Esophagus squamous epithelium (tissue), 5 donors: ENCODE measurements around the gene CAMTA1. TPM values are rescaled to one million over a fixed set of nuclear protein-coding genes. Genes with fewer than 3 reads are reported as not detected.

Source experiments
- DNase-seq: peaks from one replicate; lab custom pipeline; 2025; lab: John Stamatoyannopoulos, UW
- H3K27ac ChIP-seq, 4 donors: fragments of 200-600 bp; sonication (generic); one replicate each; pipeline ENCODE4 v1.5.1; 2016 to 2019; ENCODE audit warnings: mild to moderate bottlenecking in 1 of 4
- H3K27me3 ChIP-seq, 4 donors: fragments of 200-600 bp; sonication (generic); 1 replicate in 3 of 4; 2 replicates in 1 of 4; pipeline versions ENCODE4 v1.5.1 to v1.6.0; 2017 to 2021; ENCODE audit warnings: antibody characterized with exemption in 1 of 4
- H3K36me3 ChIP-seq, 3 donors: fragments of 200-600 bp; sonication (generic); one replicate each; pipeline ENCODE4 v1.5.1; 2016 to 2019
- H3K4me1 ChIP-seq, 3 donors: fragments of 200-600 bp; sonication (generic); one replicate each; pipeline ENCODE4 v1.5.1; 2017 to 2019
- H3K4me3 ChIP-seq, 4 donors: fragments of 200-600 bp; sonication (generic); 1 replicate in 3 of 4; 2 replicates in 1 of 4; pipeline ENCODE4 v1.5.1; 2016 to 2019; ENCODE audit warnings: mild to moderate bottlenecking in 2 of 4, moderate library complexity in 1 of 4
- H3K9me3 ChIP-seq, 3 donors: fragments of 200-600 bp; sonication (generic); one replicate each; pipeline ENCODE4 v1.5.1; 2016 to 2019
- POLR2A ChIP-seq, 4 donors: fragments of 450-650 bp; IDR thresholded peaks; one replicate each; pipeline ENCODE4 v1.6.1; 2017; ENCODE audit warnings: antibody characterized with exemption in 4 of 4, mild to moderate bottlenecking in 4 of 4, moderate library complexity in 3 of 4
- WGBS, 2 donors: methylation state at CpG; one replicate each; pipeline ENCODE4 v1.1.5; 2018; 5-methylcytosine and 5-hydroxymethylcytosine counted together
- intact Hi-C: fragments of 100-400 bp; cut with DNase I; formaldehyde crosslinking; loops from one replicate; pipeline ENCODE4 v1.15.0; 2022
- total RNA-seq, 4 donors: library from RNA; depleted of rRNA; stranded (reverse); fragments of >200 nt; gene quantifications; one replicate each; pipeline ENCODE4 v1.1.0, GENCODE V29; 2016
- TF ChIP-seq, protein P1 (sequence below), 6 experiments: fragments of 450-650 bp in 4 of 6; fragments of 200-600 bp in 2 of 6; sonication (generic) in 2 of 6; IDR thresholded peaks; one replicate each; pipeline ENCODE4 v1.5.1; 2016 to 2019; ENCODE audit warnings: antibody characterized with exemption in 6 of 6, mild to moderate bottlenecking in 4 of 6, moderate library complexity in 4 of 6
- donor health status: DM: yes; HTN: yes; CAD: no.

Gene CAMTA1
- total RNA-seq, 4 donors from 2014 or later, result 31.3 to 77.4 (median 45.9) TPM

DNA sequence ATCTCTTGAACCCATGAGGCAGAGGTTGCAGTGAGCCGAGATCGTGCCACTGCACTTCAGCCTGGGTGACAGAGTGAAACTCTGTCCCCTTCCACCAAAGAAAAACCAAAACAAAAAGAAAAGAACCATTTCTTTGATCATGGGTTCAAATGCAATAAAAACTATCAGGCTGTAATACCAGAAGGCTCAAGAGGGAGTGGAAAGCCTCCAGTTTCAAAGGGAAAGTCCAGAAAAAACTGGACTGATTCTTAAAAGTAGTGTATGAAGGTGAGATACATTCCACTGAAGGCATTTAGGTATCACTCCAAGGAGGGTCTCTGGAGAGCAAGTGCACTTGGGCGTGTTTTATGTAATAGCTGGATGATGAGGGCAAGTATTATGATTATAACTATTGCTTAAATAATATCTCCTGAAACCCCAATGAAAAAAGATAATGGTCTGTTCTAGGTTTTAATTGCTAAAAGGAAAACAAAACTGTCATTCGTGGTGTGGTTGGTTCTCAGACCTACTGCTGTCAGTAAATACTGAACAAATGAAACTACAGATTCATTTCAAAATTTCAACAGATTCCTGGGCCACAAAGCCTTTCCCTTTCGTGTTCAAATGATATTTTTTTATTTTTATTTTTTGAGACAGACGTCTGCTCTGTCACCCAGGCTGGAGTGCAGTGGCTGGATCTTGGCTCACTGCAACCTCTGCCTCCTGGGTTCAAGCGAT lies 6.0 kb upstream of the CAMTA1 start:
- TF ChIP-seq POLR2A (IDR thresholded peaks at IDR 0.05), result no peak
- TF ChIP-seq, protein P1, sequence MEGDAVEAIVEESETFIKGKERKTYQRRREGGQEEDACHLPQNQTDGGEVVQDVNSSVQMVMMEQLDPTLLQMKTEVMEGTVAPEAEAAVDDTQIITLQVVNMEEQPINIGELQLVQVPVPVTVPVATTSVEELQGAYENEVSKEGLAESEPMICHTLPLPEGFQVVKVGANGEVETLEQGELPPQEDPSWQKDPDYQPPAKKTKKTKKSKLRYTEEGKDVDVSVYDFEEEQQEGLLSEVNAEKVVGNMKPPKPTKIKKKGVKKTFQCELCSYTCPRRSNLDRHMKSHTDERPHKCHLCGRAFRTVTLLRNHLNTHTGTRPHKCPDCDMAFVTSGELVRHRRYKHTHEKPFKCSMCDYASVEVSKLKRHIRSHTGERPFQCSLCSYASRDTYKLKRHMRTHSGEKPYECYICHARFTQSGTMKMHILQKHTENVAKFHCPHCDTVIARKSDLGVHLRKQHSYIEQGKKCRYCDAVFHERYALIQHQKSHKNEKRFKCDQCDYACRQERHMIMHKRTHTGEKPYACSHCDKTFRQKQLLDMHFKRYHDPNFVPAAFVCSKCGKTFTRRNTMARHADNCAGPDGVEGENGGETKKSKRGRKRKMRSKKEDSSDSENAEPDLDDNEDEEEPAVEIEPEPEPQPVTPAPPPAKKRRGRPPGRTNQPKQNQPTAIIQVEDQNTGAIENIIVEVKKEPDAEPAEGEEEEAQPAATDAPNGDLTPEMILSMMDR (IDR thresholded peaks at IDR 0.05), result no peak
- DNase-seq, result no peak
- intact Hi-C loops, result no loop called here

DNA sequence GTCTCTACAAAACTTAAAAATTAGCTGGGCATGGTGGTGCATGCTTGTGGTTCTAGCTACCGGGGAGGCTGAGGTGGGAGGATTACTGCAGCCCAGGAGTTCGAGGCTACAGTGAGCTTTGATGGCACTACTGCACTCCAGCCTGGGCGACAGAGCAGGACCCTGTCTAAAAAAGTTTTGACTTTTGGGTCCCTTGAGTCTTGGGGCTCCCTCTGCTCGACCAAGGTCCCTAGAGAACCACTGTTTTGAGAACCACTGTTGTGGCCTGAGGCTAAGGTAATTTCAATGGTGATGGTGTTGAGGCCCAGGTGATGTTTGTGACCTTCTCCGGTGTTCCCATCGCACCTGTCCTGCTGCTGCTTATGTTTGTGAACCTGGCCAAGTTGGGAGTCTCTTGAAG lies 3.1 kb upstream of the CAMTA1 start:
- intact Hi-C loops, result no loop called here
- H3K9me3 ChIP-seq, result no peaks in the 10 kb centered on the region
- H3K4me3 ChIP-seq, result no peak overlapping the region
- no peak for DNase-seq
- H3K4me1 ChIP-seq, result peaks cover 10 to 26% (median 15%) of the 10 kb centered on the region in 3 donors
- H3K27ac ChIP-seq, result no peak overlapping the region
- no peaks in the 10 kb centered on the region for H3K27me3 ChIP-seq
- WGBS, 2 donors, result 93 to 96% methylated on average over 6 of the region's 6 CpGs
- TF ChIP-seq, protein P1 (IDR thresholded peaks at IDR 0.05), result no peak
- TF ChIP-seq POLR2A (IDR thresholded peaks at IDR 0.05), result no peak
- no peaks in the 10 kb centered on the region for H3K36me3 ChIP-seq

More for the DNA sequence above, 6.0 kb upstream of the CAMTA1 start:
- Histone ChIP-seq H3K9me3 (no peaks in the 10 kb centered on the region), H3K36me3 (no peaks in the 10 kb centered on the region), H3K27me3 (no peaks in the 10 kb centered on the region), H3K4me1 (peaks cover 0 to 13% (median 4%) of the 10 kb centered on the region in 3 donors), H3K27ac (no peak overlapping the region), H3K4me3 (no peak overlapping the region)
- WGBS, 2 donors, result 79 to 84% methylated on average over 7 of the region's 7 CpGs

DNA sequence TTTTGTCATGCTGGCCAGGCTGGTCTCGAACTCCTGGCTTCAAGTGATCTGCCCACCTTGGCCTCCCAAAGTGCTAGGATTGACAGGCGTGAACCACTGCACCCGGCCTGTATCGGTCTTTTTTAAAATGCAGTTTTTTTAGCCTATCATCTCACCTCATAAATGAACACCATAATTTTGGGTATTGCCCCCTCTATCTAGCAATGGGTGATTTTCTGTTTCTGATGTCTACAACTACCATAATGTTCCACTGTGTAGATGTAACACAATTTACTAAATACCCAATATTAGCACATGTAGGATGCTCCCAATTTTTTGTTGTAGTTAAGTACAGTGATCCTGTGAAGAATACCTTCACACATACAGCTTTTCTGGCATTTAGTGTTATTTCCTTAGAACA lies 2.0 kb upstream of the CAMTA1 start:
- Histone ChIP-seq H3K27ac (peak overlapping the region in 1 of 4 donors; percentile 99), H3K4me3 (peak overlapping the region in 2 of 4 donors; percentile 85 to 89), H3K4me1 (peaks cover 10 to 36% (median 15%) of the 10 kb centered on the region in 3 donors), H3K36me3 (no peaks in the 10 kb centered on the region), H3K9me3 (no peaks in the 10 kb centered on the region), H3K27me3 (no peaks in the 10 kb centered on the region)
- no peak for DNase-seq
- TF ChIP-seq POLR2A (IDR thresholded peaks at IDR 0.05), result no peak
- TF ChIP-seq, protein P1 (IDR thresholded peaks at IDR 0.05), result no peak
- WGBS, 2 donors, result 92 to 97% methylated on average over 4 of the region's 4 CpGs
- intact Hi-C loops, result no loop called here

DNA sequence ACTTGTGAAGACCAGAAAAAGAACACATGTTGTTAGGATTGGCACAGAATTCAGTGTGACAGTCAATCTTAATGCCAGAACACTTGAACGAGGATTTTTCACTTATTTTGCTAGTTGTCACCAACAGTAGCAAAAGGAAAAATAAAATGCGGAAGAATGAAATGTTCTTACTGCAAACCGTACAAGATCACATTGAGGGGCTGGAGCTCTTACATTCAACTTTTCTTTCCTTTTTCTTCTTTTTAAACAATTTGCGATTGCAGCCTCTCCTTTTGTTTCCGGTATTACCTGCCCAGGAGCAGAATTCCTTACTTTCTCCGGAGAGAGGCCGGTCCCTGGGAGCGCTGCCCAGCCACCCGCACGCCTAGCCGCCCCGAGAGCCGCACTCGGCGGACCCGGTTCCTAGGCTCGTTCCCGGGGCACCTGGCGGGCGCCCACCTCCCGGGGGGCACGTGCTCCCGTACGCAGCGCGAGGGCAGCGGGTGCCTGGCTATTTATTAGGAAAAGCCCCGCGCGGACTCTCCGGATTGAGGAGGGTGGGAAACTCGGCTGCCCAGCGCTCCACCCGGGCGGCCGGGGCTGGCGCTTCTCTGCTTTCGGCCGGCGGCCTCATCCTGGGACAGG lies 1.2 kb upstream of the CAMTA1 start:
- TF ChIP-seq POLR2A (IDR thresholded peaks at IDR 0.05), result peak in 1 of 4 donors; percentile 22
- TF ChIP-seq, protein P1 (IDR thresholded peaks at IDR 0.05), result no peak

More for the DNA sequence above, 1.2 kb upstream of the CAMTA1 start:
- H3K4me1 ChIP-seq, result peaks cover 10 to 45% (median 15%) of the 10 kb centered on the region in 3 donors
- DNase-seq, result no peak
- H3K36me3 ChIP-seq, result no peaks in the 10 kb centered on the region
- H3K9me3 ChIP-seq, result no peaks in the 10 kb centered on the region
- H3K27me3 ChIP-seq, result no peaks in the 10 kb centered on the region
- H3K27ac ChIP-seq, result peak overlapping the region; percentile 97 to 100 (median 100)
- 0 to 1% methylated on average over 7 to 11 of the region's 40 CpGs for WGBS, 2 donors
- peak overlapping the region; percentile 71 to 91 (median 87) for H3K4me3 ChIP-seq
- intact Hi-C loops, result no loop called here
